GM12874 (cell line): Measurements from ENCODE around the gene ABCG1.

ENCODE experiments used
- TF ChIP-seq, protein P1 (sequence below): IDR thresholded peaks from 2 replicates; pipeline ENCODE4 v1.5.1; 2011; ENCODE audit warnings: low read depth, mild to moderate bottlenecking, control low read depth, low read length, moderate library complexity; ENCODE audit not compliant: insufficient read depth

Gene ABCG1

DNA sequence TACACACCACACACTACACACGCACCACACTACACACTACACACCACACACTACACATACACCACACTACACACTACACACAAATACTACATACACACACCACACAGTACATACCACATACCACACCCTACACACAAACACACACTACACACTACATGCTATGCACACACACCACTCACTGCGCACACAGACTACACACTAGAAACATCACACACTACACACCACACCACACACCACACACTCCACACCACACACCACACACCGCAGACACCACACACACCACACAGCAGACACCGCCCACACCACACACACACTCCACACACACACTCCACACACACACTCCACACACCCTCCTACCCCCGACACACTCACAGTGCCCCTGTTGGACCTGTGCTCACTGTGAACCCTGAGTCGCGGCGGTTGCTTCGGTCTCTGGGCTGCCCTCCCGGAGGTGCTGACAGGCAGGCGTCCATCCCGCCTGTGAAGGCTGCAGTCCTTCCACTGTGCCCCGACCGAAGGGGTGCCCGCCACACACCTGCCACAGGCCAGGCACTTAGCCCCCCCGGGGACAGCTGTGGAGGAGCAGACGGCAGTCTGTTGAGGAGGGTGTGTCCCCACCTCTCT is 74.8 kb downstream of the ABCG1 start:
- TF ChIP-seq, protein P1, sequence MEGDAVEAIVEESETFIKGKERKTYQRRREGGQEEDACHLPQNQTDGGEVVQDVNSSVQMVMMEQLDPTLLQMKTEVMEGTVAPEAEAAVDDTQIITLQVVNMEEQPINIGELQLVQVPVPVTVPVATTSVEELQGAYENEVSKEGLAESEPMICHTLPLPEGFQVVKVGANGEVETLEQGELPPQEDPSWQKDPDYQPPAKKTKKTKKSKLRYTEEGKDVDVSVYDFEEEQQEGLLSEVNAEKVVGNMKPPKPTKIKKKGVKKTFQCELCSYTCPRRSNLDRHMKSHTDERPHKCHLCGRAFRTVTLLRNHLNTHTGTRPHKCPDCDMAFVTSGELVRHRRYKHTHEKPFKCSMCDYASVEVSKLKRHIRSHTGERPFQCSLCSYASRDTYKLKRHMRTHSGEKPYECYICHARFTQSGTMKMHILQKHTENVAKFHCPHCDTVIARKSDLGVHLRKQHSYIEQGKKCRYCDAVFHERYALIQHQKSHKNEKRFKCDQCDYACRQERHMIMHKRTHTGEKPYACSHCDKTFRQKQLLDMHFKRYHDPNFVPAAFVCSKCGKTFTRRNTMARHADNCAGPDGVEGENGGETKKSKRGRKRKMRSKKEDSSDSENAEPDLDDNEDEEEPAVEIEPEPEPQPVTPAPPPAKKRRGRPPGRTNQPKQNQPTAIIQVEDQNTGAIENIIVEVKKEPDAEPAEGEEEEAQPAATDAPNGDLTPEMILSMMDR: no peak

GRCh38 chr21:42294273-42294880 is 75.4 kb downstream of the ABCG1 start:
- TF ChIP-seq, protein P1: no peak

DNA sequence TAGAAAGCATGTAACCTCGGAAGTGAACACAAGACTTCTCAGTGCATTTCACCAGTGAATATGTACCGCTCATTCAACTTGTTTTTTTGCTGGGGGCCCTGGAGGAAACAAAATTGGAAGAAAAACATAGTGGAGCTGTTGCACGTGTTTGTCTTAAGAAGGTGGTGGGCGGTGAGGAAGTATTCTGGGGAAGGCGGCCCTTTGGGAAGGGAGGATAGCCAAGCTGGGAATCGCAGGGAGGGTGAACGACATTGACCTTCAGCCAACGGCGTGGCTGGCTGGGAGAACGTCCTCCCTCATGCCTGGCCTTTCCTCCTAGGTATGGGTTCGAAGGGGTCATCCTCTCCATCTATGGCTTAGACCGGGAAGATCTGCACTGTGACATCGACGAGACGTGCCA is 76.9 kb downstream of the ABCG1 start:
- TF ChIP-seq, protein P1: no peak

DNA sequence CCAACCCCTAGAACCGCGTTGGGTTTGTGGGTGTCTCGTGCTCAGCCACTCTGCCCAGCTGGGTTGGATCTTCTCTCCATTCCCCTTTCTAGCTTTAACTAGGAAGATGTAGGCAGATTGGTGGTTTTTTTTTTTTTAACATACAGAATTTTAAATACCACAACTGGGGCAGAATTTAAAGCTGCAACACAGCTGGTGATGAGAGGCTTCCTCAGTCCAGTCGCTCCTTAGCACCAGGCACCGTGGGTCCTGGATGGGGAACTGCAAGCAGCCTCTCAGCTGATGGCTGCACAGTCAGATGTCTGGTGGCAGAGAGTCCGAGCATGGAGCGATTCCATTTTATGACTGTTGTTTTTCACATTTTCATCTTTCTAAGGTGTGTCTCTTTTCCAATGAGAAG is 77.6 kb downstream of the ABCG1 start:
- TF ChIP-seq, protein P1: no peak

- TF ChIP-seq, protein P1: no peak
Observed at GRCh38 chr21:42297377-42297776, 78.4 kb downstream of the ABCG1 start.

DNA sequence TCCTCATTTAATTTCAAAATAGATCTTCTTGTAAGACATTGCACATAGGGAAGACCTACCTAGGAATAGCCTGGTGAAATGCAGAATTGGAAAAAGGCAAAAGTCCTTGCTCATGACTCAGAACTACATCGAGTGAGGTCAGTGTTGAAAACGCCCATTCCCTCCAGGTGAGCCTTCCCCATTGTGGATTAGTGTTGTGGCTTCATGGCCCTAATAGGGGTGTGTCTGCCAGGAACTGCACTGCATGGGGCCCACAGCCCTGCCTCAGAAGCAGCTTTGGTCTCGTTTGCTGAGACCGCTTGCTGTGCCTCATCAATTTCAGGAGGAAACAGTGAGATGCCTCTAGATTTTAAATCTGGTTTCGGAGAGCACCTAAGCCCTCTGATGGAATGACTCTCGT is 79.3 kb downstream of the ABCG1 start:
- TF ChIP-seq, protein P1: no peak

DNA sequence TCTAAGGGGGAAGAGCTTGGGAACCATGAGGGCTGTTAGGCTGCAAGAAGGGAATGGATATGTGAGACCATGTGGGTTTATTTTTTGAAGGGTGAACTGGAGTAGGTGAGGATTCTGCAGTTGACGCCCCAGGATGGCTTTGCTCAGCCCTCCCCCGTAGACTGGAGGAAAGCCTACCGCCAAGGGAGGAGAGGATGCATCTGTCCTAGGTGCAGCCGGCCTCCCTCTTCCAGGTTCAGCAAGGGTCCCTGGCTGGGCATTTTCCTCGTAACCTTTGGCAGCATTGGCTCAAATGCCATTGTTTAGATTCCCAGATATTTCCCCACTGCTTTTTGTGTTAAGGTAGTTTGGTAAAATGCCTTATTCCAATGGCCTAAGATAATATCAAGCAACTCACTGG is 79.7 kb downstream of the ABCG1 start:
- TF ChIP-seq, protein P1: no peak
